Frontal cortex (tissue), 4 donors: ENCODE measurements around the gene PTPRN2. TPM values are rescaled to one million over a fixed set of nuclear protein-coding genes. Genes with fewer than 3 reads are reported as not detected.
"Not testable (repeated sequence)": the region's sequence is repeated elsewhere in the genome, so short reads cannot be mapped to it uniquely, and the experiment has no call there.

Experiments used
- DNase-seq, 2 donors: peaks; one replicate each; pipeline ENCODE4 v3.0.0; 2012; ENCODE audit warnings: low spot score in 2 of 2
- FAIRE-seq: peaks from 2 replicates; lab custom pipeline; 2012; peaks lifted over from hg19 to GRCh38; lab: Jason Lieb, UNC
- total RNA-seq: library from RNA; depleted of rRNA; stranded (reverse); fragments of >200 nt; gene quantifications from one replicate; pipeline ENCODE4 v1.2.3, GENCODE V29; 2014
- donor health status: control.
- donor health status: control.
- donor health status: control.

PTPRN2 gene
- total RNA-seq, 1 donor from 2014 or later: 52.2 TPM

DNA sequence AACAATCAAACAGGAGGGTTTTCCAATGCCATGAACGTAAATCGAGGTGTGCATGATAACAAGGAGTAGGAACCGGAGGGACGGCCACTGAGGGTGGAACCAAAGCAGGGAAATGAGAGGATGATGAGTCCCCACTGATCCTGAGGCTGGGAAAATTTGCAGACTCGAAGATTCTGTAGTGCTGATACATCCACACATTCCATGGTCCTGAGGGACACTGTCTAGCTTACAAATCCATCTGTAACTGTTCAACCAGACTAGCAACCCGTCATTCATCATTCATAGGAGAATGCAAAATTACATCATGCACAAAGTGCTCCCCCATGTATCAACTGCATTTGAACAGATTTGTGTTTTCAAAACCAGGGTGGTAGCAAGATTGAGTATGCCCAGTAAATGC lies 189.7 kb downstream of the PTPRN2 start:
- DNase-seq (no peak), FAIRE-seq (no peak)

DNA sequence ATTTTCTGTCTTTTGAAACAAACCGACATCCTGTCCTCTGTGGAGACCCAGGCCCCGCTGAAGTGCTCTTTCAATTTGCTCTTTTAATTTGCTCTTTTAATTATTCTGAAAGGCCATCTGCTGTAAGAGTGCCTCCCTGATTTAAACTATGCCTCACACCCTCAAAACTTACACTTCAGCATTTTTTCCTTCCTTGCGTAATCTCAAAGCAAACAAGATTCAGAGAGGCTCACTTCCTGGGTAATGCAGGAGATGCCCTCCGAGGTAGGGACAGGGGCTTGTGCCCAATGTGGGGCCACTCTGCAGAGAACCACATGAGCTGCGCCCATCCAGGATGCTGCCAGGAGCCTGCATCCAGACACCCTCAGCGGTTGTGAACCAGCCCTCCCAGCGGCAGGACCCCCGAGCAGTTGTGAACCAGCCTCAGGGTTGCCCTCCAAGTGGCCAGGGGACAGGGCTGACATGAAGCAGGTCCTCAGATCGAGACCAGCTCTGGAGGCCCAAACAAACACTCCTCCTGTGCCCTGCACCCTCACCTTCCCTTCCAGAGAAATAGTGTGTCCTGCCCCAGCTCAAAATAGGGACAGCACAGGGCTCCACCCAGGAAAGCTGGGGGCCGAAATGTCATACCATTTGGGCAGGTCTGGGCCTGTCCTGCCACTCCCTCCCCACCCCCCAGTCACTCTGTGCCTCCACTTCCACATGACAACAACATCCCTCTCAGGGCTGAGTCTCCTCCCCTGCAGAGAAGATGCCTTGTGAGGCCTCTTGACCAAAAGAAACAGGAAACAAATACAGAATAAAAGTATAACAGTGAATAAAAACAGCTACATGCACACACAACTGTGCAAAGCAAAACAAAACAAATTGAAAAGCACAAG lies 190.4 kb downstream of the PTPRN2 start:
- DNase-seq (no peak), FAIRE-seq (no peak)

DNA sequence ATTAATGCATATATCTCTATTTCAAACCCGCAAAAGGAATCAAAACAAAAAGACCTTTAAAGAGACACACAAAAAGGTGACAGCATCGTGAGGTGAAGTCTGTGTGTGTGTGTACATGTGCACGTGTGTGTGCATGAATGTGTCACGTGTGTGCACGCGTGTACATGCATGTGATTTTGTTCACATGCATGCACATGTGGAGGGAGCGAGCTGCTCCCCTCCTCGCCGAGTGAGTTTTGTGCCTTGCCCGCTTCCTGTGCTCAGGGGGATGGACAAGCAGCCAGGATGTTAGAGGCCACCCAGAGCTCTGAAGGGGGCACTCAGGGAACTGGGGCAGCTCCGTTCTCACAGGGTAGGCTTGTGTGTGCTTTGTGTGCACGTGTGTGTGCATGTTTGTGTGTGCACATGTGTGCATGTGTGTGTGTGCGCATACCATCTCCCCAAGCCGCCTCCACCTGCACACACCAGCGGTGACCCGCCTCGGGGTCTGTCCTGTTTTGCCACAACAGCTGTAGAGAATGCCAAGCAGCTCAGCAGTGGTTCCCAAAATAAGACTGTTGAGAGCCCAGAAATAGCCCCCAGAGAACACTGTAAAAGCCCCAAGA lies 191.2 kb downstream of the PTPRN2 start:
- DNase-seq (no peak), FAIRE-seq (no peak)

DNA sequence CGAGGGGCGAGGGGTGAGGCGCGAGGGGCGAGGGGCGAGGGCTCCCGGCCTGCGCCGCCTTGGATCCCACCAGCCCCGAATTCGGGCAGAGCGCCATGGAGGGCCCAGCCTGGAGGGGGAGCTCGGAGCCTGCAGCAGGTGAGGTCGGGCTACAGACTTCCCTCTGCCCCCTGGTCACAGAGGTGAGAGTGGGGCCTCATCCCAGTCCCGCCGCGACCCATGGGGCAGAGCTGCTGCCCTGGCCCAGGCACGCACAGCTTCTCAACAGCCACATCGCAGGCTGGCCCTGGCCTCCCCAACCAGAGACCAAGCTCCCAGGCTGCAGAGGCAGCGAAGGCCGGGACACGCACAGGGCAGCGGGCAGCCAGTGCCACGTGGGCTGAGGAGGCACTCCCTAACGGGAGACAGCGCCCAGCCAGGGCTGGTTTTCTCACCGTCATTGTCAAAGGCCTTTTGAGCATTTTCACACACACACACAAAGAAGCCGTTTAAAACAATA lies 191.8 kb downstream of the PTPRN2 start:
- no peak for FAIRE-seq
- no peak for DNase-seq

DNA sequence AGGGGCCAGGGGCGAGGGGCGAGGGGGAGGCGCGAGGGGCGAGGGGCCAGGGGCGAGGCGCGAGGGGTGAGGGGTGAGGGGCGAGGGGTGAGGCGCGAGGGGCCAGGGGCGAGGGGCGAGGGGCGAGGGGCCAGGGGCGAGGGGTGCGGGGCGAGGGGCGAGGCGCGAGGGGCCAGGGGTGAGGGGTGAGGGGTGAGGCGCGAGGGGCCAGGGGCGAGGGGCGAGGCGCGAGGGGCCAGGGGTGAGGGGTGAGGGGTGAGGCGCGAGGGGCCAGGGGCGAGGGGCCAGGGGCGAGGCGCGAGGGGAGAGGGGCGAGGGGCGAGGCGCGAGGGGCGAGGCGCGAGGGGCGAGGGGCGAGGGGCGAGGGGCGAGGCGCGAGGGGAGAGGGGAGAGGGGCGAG lies 192.3 kb downstream of the PTPRN2 start:
- DNase-seq (no peak), FAIRE-seq (no peak)

DNA sequence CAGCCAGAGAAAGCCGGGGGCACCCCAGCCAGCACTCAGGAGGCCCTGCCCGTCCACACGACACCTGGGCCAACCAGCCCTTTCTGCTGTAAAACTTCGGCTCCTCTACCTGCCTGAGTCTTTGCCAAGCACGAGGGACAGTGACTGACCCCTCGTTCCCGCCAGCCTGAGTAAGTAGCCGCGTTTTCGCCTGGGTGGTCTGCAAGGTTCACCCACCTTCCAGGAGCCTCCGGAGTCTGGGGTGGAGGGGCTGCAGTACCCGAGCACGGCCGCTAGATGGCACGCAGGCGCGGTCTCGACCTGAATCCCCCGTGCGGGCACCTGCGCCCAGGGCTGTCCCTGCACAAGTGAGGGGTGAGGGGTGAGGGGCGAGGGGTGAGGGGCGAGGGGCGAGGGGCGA lies 192.7 kb downstream of the PTPRN2 start:
- DNase-seq: peak in 1 of 2 donors; percentile 62
- FAIRE-seq: no peak

DNA sequence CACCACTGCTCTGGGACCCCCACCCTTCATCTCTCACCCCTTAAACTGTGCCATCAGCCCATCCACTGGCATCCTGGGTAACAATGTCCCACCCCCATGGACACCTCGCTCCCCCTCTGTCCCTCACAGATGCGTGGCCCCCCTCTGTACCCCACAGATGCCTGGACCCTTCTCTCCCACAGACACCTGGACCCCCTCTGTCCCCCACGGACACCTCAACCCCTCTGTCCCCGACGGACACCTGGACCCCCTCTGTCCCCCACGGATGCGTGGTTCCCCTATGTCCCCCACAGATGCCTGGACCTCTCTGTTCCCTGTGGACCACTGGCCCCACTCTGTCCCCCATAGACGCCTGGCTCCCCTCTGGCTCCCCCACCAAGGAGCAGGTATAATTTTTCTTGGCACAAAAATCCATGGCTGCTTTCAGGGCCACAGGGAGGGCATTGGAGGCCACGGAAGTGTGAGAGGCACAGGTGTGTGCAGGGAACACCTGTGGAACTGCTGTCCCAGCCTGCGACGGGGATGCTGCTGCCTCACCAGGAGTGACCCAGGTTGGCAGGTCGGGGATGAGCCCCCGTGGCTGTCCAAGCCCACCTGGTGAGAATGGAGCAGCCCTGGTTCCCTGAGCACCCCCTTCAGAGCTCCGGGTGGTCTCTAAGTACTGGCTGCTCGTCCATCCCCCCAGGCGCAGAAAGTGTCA lies 193.5 kb downstream of the PTPRN2 start:
- DNase-seq: no peak
- no peak for FAIRE-seq

DNA sequence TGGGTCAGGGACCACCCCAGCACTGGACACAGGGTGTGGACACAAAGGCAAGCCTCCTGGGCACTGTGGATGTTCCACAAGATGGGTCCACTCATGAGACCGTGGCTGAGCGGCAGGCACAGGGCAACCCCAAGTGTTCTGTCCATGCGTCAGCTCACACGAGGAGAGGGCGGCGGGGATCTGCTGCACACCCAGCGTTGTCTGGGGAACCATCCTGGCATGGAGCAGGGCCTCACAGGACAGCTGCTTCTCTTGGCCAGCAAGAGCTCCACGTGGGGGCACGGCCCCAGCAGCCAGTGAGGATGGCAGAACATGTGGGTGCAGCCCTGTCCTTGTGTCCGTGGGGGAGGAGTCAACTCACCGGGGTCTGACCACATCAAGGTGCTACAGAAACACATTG lies 195.4 kb downstream of the PTPRN2 start:
- no peak for DNase-seq
- no peak for FAIRE-seq

DNA sequence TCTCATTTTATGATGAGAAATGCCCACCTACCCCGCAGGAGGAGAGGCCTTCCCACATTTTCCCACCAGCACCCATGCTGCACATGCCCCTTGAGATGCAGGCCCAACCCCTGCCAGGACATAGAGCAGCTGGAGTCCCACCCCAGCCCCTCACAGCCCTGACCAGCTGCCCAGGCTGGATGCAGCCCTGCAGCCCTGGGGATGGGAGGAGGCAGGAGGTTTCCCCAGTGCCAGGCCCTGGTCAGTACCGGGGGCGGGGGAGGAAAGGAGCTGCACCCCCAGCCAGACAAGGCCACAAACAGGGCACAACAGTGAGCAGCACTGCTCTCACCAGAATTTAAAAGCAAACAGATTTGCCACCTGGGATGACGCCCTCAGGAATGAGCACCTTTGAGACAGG lies 196.1 kb downstream of the PTPRN2 start:
- FAIRE-seq (no peak), DNase-seq (no peak)

DNA sequence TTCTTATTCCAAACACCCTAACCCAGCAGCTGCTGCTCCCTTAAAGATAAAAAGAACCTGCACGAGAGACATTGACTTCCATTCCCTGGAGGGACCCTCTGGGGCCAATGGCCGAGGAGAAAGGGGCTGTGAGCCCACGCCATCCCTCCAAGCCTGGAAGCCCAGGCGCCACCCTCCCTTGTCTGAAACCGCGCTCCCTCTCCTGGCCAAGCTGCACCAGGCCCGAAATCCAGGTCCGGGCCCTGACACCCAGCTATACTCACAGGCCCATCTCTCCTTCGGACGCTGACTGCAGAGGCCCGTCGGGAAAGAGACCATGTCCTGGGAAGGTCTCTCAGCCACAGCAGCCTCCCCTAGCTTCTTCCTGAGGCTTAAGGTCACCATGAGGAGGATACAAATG lies 196.5 kb downstream of the PTPRN2 start:
- FAIRE-seq: no peak
- no peak for DNase-seq

DNA sequence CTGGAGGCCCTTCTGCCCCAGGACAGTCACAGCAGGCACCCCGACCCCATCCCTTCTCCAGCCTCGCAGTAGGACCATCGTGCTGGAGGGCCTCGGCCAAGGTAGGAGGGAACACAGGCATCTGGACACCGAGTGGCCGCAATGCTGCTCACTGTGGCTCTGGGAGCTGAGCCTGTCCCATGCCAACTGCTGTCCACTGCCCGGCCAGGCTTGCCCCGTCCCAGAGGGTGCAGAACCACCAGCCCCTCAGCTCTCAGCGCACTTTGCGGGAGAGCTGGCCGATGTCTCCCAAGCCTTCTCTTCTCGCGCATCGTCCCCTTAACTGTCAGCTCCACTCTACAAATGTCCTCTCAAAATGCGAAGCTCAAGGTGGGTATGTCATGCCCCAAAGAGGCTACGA lies 197.2 kb downstream of the PTPRN2 start:
- DNase-seq (no peak), FAIRE-seq (no peak)

DNA sequence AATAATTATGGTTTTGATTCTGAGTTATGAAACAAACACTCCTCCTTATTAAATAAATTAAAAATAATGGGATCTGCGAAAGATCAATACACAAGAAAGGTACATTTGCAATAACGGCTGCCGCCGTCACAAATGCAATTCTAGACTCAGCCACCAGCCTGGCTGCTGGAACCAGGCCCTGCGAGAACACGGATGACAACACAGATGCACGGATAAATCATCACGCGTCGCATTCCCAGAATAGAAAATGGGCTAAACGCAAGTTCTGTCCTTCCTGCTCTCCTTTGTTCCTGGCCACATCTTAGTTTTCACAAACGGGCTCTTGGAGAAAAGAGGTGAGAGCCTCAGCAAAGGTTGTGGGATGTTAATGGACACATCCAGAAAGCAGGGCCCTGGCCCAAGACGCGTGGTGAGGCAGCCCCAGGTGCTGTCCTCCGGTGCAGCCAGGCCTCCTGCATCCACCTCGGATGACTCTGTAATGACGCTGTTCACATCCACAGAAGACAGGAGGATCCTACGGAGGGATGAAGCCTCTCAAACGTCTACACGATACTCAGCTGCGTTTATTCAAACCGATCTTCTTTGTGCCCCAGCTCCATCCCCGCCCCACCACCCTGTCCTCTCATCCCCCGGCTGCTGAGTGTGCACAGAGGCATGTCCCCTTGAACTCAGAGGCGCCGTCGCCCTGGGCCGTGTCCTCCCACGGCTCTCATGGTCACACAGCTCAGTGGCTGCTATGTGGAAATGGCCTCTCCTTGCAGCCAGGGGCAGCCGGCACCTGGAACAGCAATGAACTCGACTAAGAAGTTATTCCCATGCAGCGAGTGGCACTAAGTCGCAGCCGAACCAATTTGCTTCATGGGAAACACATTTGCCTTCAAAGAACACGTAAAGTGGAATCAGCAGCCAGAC lies 197.9 kb downstream of the PTPRN2 start:
- no peak for FAIRE-seq
- DNase-seq: no peak

DNA sequence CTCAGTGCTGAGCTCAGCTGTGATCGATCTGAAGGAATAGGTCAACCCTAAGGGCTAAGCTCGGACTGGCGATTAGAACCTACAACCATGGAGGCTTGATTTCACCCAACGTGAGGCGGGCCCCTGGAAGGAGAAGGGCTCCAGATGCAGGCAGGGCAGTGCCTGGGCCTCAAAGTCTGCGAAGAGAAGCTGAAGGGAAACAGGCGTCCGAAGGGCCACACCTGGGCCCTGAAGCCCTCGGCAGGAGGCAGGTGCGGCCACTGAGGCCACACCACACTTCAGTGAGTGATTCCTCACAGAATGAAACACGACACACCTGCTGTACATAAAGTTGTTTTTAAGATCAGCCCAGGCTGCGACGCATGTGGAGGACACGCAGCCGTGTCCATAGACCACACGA lies 198.7 kb downstream of the PTPRN2 start:
- no peak for DNase-seq
- no peak for FAIRE-seq

DNA sequence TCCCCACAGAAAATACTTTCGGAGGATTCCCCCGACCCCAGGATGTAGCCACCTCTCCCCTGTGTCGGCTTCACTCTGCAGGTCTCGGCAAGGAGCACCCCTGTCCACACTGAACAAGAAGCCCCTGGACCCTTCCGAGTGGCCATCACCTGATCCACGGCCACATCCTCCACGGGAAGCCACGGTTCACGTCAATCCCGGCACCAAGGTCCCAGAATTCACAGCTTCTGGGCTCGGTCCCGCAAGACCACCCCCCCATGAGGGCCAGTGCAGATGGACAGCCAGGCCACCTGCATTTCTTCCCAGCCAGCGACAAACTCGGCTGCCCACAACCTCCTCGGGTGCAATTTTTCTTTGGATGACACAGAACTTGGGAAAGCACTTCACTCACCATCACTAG lies 199.6 kb downstream of the PTPRN2 start:
- FAIRE-seq: no peak
- DNase-seq: no peak

DNA sequence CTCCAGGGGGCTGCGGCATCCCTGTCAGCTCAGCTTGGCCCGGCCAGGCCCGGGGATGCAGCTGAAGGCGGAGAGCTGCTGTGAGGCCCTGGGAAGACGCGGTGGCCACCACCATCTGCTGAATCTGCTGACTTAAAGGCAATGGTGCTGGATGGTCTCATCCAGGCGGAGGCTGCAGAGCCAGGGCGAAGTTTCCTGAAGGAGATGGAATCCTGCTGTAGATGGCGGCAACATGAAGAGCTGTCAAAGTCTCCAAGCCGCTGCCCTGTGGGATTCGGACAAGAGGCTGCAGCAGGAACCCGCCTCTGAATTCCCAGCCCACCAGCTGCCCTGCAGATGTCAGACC lies 200.1 kb downstream of the PTPRN2 start:
- FAIRE-seq (no peak), DNase-seq (no peak)

DNA sequence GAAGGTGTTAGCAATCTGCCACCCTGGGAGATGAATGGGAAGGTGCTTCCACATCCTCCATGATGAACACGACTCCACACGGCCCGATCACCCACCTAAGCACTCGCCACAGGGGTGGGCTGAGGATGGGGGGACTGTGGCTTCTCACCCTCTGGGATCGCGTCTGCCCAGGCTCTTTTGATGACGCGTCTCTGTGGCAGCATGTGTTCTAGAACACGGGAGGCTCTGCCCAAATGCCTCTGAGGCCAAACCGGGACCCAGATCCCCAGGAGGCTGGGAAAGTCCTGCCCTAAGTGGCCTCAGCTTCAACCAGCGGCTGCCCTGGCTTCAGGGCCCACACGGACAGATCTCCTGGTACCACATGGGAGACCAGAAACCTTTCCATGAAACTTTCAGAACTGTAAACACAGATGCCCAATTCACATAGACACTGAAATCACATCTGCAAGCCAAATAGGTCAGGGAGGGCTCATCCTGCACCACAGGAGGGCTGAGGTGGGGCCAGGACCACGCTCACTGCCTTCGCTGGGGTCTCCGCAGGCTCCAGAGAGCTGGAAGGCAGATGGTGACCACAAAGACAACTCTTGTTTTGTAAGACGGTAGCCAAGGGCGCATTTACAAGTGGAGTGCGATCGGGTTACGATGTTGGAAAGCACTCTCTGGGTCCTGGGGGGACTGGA lies 200.6 kb downstream of the PTPRN2 start:
- FAIRE-seq (no peak), DNase-seq (no peak)

DNA sequence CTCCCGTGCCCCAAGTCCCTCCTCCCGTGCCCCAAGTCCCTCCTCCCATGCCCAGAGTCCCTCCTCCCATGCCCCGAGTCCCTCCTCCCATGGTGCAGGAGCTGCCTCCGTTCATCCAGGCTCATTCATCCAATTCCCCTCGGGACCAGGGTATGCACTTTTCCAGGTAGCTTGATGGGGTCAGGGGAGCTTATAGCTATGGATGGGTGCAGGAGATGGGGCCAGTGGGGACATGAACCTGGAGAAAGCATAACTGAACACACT lies 201.3 kb downstream of the PTPRN2 start:
- no peak for FAIRE-seq
- DNase-seq: no peak

DNA sequence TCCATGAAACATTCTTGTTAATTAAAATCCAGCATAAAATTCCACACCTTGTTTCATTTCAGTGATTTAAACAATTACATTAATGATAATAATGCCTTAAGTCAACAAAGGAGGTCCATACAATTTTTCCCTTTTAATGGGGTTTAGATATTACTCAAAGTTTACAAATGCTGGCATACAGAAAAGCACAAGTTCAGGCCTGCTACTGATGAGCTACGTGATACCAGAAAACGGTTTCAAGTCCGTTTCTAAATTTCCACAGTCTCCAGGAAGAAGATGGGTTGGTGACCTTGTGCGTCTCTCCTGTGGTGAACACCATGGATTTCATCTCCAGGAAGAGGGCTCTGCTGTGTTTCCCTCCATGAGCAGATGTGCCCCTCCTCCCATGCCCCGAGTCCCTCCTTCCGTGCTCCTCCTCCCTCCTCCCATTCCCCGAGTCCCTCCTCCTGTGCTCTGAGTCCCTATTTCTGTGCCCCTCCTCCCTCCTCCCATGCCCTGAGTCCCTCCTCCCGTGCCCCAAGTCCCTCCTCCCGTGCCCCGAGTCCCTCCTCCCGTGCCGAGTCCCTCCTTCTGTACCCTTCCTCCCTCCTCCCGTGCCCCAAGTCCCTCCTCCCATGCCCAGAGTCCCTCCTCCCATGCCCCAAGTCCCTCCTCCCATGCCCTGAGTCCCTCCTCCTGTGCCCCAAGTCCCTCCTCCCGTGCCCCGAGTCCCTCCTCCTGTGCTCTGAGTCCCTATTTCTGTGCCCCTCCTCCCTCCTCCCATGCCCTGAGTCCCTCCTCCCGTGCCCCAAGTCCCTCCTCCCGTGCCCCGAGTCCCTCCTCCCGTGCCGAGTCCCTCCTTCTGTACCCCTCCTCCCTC lies 201.9 kb downstream of the PTPRN2 start:
- not testable (repeated sequence) for DNase-seq, FAIRE-seq

DNA sequence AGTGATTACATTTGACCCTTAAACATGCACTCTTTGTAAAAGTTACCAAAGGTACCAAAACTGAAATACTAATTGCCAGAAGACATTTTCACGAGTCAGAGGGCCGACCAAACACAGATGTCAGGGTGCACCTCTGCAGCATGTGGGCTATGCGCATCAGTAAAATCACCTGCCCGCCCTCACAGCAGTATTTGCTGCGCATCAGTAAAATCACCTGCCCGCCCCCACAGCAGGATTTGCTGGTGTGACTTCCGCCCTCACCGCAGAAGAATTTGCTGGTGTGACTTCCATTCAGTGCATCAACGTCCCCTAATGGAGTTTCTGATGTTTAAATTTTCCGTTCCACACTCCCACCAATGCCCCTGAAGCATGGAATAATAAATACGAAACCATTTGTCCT lies 202.9 kb downstream of the PTPRN2 start:
- no peak for FAIRE-seq
- no peak for DNase-seq
